Measurements from ENCODE around the gene TRIM14.

TRIM14 gene

DNA sequence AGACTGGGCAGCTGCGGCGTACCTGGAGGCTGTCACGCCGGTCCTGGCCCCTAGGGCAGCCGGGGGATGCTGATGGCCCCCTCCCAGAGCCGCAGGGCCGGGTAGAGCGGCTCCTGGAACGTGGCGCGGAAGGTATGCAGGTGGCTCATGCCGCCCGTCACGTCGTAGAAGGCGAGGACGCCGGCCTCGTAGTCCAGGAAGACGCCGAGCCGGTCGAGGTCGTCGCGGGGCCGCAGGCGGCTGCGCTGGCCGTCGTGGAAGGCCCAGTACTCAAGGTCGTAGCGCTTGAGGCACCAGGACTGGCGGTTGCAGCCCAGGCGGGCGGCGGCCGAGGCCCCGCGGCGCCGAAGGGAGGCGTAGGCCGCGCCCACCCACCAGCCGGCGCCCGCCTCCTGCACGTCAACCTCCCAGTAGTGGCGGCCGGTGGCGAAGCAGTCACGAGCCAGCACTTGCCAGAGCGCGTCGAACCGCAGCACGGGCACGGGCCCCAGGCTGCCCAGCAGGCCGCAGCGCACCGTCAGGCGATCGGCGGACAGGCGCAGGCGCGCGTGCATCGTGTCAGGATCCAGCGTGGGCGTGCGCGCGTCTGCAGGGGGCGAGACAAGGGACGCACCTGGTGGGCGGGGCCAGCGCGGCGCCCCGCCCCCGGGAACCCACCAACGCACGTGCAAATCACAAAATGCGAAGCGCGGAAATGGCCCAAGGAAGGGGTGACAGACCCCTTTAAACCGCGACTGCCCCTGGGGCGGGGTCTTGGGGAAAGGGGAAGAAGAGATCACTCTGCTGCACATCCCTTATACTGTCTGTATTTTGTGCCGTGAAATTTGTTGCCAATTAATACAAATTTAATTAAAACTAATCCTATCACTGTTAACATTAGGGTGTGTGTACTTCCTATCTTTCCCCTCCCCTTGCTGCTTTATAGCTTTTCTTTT is 31.3 kb downstream of the TRIM14 start:
- TF ChIP-seq, protein P1, sequence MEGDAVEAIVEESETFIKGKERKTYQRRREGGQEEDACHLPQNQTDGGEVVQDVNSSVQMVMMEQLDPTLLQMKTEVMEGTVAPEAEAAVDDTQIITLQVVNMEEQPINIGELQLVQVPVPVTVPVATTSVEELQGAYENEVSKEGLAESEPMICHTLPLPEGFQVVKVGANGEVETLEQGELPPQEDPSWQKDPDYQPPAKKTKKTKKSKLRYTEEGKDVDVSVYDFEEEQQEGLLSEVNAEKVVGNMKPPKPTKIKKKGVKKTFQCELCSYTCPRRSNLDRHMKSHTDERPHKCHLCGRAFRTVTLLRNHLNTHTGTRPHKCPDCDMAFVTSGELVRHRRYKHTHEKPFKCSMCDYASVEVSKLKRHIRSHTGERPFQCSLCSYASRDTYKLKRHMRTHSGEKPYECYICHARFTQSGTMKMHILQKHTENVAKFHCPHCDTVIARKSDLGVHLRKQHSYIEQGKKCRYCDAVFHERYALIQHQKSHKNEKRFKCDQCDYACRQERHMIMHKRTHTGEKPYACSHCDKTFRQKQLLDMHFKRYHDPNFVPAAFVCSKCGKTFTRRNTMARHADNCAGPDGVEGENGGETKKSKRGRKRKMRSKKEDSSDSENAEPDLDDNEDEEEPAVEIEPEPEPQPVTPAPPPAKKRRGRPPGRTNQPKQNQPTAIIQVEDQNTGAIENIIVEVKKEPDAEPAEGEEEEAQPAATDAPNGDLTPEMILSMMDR (IDR thresholded peaks at IDR 0.05; ENCODE audit: extremely low read depth, insufficient read depth, missing control alignments) = no peak
- DNase-seq (ENCODE audit: low spot score) = no peak
- in situ Hi-C loops (cut with MboI; ENCODE audit: low pct_unique_long_range_greater_than_20kb, low sequenced_read_pairs, unreplicated experiment) = no loop called here

DNA sequence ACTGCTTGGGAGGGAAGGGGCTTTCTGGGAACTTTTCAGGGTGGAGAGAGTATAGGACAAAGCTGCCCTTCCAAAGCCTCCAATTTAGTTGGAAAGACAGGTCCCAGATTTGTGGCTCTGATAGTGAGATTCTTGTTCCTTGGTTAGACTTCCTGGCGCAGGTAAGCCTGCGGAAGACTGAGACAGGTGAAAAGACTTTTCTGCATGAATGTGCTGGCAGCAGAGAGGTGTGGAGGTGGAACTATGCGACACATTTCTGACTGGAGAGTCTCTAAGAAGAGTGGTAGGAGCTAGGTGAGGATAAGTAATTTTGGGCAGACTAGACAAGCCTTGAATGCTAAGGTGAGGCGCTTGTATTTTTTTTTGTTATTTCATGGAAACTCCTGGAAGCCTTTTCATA is 32.6 kb downstream of the TRIM14 start:
- in situ Hi-C loops (cut with MboI; ENCODE audit: low pct_unique_long_range_greater_than_20kb, low sequenced_read_pairs, unreplicated experiment) = no loop called here
- TF ChIP-seq, protein P1 (IDR thresholded peaks at IDR 0.05; ENCODE audit: extremely low read depth, insufficient read depth, missing control alignments) = no peak
- DNase-seq (ENCODE audit: low spot score) = no peak

DNA sequence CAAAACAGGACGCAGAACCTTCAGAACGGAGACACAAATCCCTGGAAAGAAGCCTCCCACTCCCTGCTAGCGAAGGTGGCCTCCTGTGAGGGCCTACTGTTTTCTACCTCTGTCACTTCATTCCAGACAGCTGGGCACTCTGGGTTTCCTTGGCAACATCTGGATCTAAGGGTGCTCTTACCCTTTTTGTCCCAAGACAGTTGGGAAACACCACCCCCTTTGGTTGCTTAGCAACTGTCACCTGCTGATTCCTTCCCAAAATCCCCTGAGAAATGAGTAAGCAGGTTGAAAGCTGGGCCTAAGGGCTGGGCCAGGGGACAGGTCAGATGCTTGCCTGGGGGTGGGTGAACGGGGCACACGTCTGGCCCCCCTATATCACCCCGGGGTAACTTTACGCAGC is 33.1 kb downstream of the TRIM14 start:
- TF ChIP-seq, protein P1 (IDR thresholded peaks at IDR 0.05; ENCODE audit: extremely low read depth, insufficient read depth, missing control alignments) = no peak
- DNase-seq (ENCODE audit: low spot score) = peak; percentile 46
- in situ Hi-C loops (cut with MboI; ENCODE audit: low pct_unique_long_range_greater_than_20kb, low sequenced_read_pairs, unreplicated experiment) = no loop called here

DNA sequence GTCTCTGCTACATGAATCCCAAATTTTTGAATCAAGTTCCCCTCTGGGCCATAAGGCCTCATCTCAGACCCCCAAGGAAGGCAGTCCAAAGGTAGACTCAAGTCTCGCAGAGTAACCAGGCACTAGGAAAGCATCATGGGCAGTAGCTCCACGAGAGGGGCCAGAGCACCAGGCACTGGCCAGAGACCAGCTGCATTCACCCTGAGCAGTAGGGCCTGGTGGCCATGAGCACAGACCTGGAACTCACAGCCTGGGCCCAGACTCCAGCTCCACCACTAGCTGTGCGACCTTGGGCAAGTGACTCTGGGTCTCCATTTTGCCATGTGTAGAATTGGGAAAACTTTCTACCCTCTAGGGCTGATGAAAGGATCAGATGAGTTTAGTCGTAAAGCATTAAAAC is 34.0 kb downstream of the TRIM14 start:
- TF ChIP-seq, protein P1 (IDR thresholded peaks at IDR 0.05; ENCODE audit: extremely low read depth, insufficient read depth, missing control alignments) = no peak
- DNase-seq (ENCODE audit: low spot score) = no peak
- in situ Hi-C loops (cut with MboI; ENCODE audit: low pct_unique_long_range_greater_than_20kb, low sequenced_read_pairs, unreplicated experiment) = no loop called here

DNA sequence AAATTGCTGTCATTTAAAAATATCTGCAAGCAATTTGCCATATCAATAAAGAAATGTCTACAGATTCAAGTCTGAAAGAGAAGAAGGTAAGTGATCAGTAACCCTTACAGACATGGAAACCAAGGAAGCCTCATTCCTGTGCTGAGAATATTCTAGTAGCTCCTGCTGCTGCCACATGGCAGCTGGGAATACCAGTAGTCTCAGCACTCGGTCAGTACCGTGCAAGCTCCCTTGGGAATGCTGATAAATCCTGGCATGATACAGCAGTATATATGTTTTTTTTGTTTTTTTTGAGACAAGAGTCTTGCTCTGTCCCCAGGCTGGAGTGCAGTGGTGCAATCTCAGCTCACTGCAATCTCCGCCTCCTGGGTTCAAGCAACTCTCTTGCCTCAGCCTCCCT is 34.6 kb downstream of the TRIM14 start:
- no peak for DNase-seq (ENCODE audit: low spot score)
- in situ Hi-C loops (cut with MboI; ENCODE audit: low pct_unique_long_range_greater_than_20kb, low sequenced_read_pairs, unreplicated experiment) = no loop called here
- TF ChIP-seq, protein P1 (IDR thresholded peaks at IDR 0.05; ENCODE audit: extremely low read depth, insufficient read depth, missing control alignments) = no peak

DNA sequence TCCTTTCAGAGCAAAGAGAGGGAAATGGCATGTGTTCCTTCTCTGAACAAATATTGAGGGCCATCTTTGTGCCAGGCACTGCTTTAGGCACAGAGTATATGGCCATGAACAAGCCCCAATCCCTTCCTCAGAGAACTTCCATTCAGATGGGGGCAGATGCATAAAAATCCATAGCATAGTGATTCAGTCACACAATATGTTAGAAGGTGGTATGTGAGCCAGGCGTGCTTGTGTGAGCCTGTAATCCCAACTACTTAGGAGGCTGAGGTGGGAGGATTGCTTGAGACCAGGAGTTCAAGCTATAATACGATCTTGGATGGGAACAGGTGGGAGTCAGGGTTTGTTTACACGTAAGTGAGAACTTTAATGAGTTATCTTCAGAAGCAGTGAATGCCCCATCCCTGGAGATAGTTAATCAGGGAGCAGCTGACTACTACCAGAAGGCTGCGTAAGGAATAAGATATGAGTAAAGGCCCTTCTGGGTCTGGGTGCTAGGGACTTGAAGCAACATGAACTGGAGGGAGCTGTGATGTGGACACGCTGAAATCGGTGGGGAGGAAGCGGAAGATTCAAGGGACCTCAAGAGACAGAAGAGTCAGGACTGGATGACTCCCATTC is 35.3 kb downstream of the TRIM14 start:
- DNase-seq (ENCODE audit: low spot score) = no peak
- in situ Hi-C loops (cut with MboI; ENCODE audit: low pct_unique_long_range_greater_than_20kb, low sequenced_read_pairs, unreplicated experiment) = no loop called here
- TF ChIP-seq, protein P1 (IDR thresholded peaks at IDR 0.05; ENCODE audit: extremely low read depth, insufficient read depth, missing control alignments) = no peak

Data from GM13977 (cell line).